Neutrophil (primary cell): ENCODE measurements around the gene TMEM101.

ENCODE experiments used
- H3K27ac ChIP-seq: fragments of 200-600 bp; sonication (generic); 2 replicates; pipeline ENCODE4 v1.5.1; 2016; ENCODE audit warnings: mild to moderate bottlenecking, moderate library complexity
- H3K27me3 ChIP-seq: fragments of 200-600 bp; sonication (generic); 2 replicates; pipeline ENCODE4 v1.6.0; 2016; ENCODE audit warnings: mild to moderate bottlenecking
- H3K36me3 ChIP-seq: fragments of 200-600 bp; sonication (generic); 2 replicates; pipeline ENCODE4 v1.5.1; 2017
- H3K4me1 ChIP-seq, 2 experiments: fragments of 200-600 bp in 1 of 2; sonication (generic) in 1 of 2; 1 replicate in 1 of 2; 2 replicates in 1 of 2; pipeline versions ENCODE4 v1.5.1 to v1.6.1; 2013 to 2016; ENCODE audit warnings: low read depth in 1 of 2, low read length in 1 of 2, mild to moderate bottlenecking in 1 of 2, moderate library complexity in 1 of 2; ENCODE audit not compliant: control insufficient read depth in 1 of 2, insufficient read depth in 1 of 2
- H3K4me3 ChIP-seq, 2 experiments: fragments of 200-600 bp in 1 of 2; sonication (generic) in 1 of 2; 1 replicate in 1 of 2; 2 replicates in 1 of 2; pipeline ENCODE4 v1.5.1; 2013 to 2016; ENCODE audit warnings: low read depth in 1 of 2, low read length in 1 of 2, mild to moderate bottlenecking in 1 of 2, moderate library complexity in 1 of 2
- H3K9me3 ChIP-seq: fragments of 200-600 bp; sonication (generic); 2 replicates; pipeline ENCODE4 v1.5.1; 2016
- TF ChIP-seq, protein P1 (sequence below): fragments of 200-600 bp; sonication (generic); IDR thresholded peaks from 2 replicates; pipeline ENCODE4 v1.5.1; 2016; ENCODE audit warnings: antibody characterized with exemption

The TMEM101 gene

DNA sequence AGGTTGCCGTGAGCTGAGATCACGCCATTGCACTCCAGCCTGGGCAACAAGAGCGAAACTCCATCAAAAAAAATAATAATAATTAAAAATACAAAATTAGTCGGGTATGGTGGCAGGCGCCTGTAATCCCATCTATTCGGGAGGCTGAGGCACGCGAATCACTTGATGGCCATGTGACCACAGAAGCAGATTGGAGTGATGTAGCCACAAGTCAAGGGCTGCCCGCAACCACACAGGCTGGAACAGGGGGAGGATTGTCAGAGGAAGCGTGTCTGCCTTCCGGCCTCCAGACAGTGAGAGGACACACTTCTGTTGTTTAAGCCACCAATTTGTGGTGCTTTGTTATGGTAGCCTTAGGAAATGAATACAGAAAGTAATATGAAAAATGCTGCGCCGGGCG is 22.1 kb downstream of the TMEM101 start:
- no peak overlapping the region for H3K27ac ChIP-seq
- H3K4me3 ChIP-seq = no peak overlapping the region
- TF ChIP-seq, protein P1, sequence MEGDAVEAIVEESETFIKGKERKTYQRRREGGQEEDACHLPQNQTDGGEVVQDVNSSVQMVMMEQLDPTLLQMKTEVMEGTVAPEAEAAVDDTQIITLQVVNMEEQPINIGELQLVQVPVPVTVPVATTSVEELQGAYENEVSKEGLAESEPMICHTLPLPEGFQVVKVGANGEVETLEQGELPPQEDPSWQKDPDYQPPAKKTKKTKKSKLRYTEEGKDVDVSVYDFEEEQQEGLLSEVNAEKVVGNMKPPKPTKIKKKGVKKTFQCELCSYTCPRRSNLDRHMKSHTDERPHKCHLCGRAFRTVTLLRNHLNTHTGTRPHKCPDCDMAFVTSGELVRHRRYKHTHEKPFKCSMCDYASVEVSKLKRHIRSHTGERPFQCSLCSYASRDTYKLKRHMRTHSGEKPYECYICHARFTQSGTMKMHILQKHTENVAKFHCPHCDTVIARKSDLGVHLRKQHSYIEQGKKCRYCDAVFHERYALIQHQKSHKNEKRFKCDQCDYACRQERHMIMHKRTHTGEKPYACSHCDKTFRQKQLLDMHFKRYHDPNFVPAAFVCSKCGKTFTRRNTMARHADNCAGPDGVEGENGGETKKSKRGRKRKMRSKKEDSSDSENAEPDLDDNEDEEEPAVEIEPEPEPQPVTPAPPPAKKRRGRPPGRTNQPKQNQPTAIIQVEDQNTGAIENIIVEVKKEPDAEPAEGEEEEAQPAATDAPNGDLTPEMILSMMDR = no peak
- no peaks in the 10 kb centered on the region for H3K4me1 ChIP-seq
- H3K9me3 ChIP-seq = no peaks in the 10 kb centered on the region
- peaks cover 8% of the 10 kb centered on the region for H3K27me3 ChIP-seq
- no peaks in the 10 kb centered on the region for H3K36me3 ChIP-seq

DNA sequence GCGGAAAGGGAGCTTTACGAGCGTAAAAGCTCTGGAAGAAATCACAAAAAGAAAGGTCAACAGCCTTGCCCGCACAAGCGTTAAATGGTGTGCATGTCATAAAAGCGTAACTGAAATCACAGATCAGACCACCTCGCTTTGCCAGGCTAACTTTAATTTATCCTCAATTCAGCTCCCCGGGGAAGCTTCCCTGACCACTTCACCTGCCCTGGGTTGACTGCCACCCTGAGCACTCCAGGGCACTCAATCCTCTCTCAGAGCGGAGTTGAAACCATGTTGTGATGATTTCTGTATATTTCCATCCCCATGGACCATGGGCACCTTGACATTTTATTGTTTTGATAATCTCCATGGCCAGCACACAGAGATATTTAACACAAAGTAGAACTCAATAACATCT is 26.5 kb downstream of the TMEM101 start:
- TF ChIP-seq, protein P1 = no peak
- Histone ChIP-seq H3K36me3 (no peaks in the 10 kb centered on the region), H3K4me1 (peaks cover 3 to 5% of the 10 kb centered on the region in 2 experiments), H3K9me3 (no peaks in the 10 kb centered on the region), H3K27ac (no peak overlapping the region), H3K4me3 (no peak overlapping the region), H3K27me3 (peaks cover 51% of the 10 kb centered on the region)

DNA sequence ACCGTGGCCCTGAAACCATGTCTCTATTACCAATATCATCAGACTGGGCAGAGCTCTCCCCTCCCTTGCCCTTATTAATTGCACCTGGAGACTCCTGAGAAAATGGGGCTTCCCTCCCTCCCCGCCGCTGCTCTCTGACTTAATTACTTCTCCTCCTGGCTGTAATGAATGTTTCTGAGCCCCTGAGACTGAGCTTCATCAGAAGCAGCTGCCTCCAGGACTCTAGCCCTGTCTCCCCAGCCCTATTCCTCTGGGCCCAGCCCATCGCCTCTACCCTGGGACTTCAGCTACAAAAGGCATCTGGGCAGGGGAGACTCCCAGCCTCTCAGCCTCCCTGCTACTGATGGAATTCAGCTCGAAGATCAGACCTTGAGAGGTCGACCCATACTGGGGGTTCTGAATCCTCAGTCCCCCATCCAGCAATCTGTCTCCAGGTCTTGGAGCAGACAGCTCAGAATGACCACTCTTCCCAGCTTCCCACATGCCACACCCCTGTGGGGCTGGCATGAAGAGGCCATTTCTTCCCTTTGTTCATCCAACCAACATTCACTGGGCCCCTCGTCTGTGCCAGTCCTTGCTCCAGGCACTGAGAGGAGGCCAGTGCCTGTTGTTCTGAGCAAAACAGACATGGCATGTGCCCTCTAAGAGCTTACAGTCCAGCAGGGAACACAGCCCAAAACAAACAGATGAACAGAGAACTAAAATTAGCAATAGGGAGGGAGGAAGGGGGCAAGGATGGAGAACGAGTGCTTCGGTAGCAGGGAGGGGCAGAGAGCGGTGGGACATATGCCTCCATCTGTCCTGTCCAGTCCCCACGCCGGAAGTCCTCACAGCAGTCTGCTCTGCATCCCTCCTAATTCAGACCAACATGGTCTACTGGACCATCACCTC is 27.4 kb downstream of the TMEM101 start:
- peaks cover 3 to 5% of the 10 kb centered on the region in 2 experiments for H3K4me1 ChIP-seq
- no peak overlapping the region for H3K4me3 ChIP-seq
- H3K27ac ChIP-seq = no peak overlapping the region
- no peaks in the 10 kb centered on the region for H3K9me3 ChIP-seq
- H3K36me3 ChIP-seq = no peaks in the 10 kb centered on the region
- TF ChIP-seq, protein P1 = no peak
- peaks cover 61% of the 10 kb centered on the region for H3K27me3 ChIP-seq

DNA sequence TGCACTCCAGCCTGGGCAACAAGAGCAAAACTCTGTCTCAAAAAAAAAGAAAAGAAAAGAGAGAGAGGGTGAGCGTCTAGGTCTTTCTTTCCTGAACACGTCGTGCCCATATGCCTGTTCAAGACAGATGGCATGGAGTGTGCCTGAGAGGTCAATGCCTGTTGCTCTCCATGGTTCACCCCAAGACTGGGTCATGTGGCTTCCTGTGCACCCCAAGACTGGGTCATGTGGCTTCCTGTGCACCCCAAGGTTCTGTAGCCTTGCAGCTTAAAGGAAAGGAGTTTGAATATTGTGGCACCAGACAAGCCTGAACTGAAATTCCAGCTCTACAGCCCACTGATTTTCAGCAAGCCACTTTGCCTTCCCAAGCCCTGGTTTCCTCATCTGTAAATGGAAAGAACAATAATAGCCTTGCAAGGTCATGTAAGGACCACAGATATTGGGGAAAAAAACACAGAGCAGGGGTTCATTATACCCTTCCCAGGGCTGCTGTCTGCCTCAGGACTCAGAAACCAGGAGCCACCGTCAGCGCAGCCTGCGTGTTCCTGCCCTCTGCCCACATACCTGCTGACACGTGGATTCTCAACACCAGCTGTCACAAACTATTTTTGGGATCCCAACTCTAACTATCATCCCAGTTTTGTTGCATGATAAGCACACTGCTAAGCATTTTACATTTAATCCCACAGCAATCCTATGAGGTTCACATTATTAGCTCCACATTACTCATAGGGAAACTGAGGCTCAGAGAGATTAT is 28.4 kb downstream of the TMEM101 start:
- Histone ChIP-seq H3K4me3 (no peak overlapping the region), H3K4me1 (peaks cover 3 to 5% of the 10 kb centered on the region in 2 experiments), H3K9me3 (no peaks in the 10 kb centered on the region), H3K27me3 (peaks cover 70% of the 10 kb centered on the region), H3K36me3 (no peaks in the 10 kb centered on the region), H3K27ac (no peak overlapping the region)
- TF ChIP-seq, protein P1 = no peak

DNA sequence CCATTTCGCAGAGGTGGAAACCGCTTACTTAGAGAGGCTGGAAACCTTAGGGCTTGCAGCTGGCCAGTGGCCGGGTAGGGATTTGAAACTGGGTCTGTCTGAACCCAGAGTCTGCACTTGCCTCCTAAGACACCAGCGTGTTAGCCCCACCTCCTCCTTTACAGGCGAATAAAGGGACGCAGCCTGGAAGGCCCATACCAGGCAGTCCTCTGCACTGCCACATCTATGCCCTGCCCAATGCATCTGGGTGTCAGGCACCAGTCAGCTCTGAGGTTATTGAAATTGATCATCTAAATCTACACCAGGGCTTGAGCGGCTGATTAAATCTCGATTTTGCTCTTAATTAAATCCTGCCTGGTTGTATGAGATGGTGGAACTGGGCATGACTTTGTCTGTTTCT is 30.2 kb downstream of the TMEM101 start:
- peaks cover 3 to 5% of the 10 kb centered on the region in 2 experiments for H3K4me1 ChIP-seq
- H3K27ac ChIP-seq = no peak overlapping the region
- H3K27me3 ChIP-seq = peaks cover 87% of the 10 kb centered on the region
- no peaks in the 10 kb centered on the region for H3K36me3 ChIP-seq
- TF ChIP-seq, protein P1 = no peak
- no peaks in the 10 kb centered on the region for H3K9me3 ChIP-seq
- H3K4me3 ChIP-seq = no peak overlapping the region
